GF-D8 (cell line): ENCODE measurements around the gene SFSWAP.

Experiments used
- DNase-seq: peaks from one replicate; lab custom pipeline; 2025; lab: John Stamatoyannopoulos, UW

SFSWAP gene

GRCh38 chr12:131817241-131817640 lies 106.4 kb downstream of the SFSWAP start:
- DNase-seq: no peak

GRCh38 chr12:131818821-131819585 lies 108.1 kb downstream of the SFSWAP start:
- peak; percentile 34 for DNase-seq

- DNase-seq: no peak
These were observed 113.6 kb downstream of the SFSWAP start for GRCh38 chr12:131824450-131824849.

- no peak for DNase-seq
These were observed 114.4 kb downstream of the SFSWAP start for GRCh38 chr12:131825146-131825892.

- no peak for DNase-seq
These were observed 115.4 kb downstream of the SFSWAP start for GRCh38 chr12:131826097-131826928.

GRCh38 chr12:131827961-131828534 lies 117.2 kb downstream of the SFSWAP start, which contains the start of gene MMP17:
Gene MMP17 (plus strand): TSS chr12:131828393. CDS start chr12:131828495, 102 bp downstream.
- DNase-seq: no peak

GRCh38 chr12:131828671-131829355 lies 117.9 kb downstream of the SFSWAP start:
- no peak for DNase-seq

GRCh38 chr12:131829356-131829747 lies 118.5 kb downstream of the SFSWAP start:
- no peak for DNase-seq

GRCh38 chr12:131829791-131830334 lies 119.0 kb downstream of the SFSWAP start:
- no peak for DNase-seq

GRCh38 chr12:131830335-131830913 lies 119.5 kb downstream of the SFSWAP start:
- peak; percentile 9 for DNase-seq

- DNase-seq: no peak
These were observed 120.2 kb downstream of the SFSWAP start for GRCh38 chr12:131830914-131831571.

- no peak for DNase-seq
These were observed 120.7 kb downstream of the SFSWAP start for GRCh38 chr12:131831635-131832041.

GRCh38 chr12:131832321-131833231 lies 121.7 kb downstream of the SFSWAP start:
- DNase-seq: no peak

- no peak for DNase-seq
These were observed 122.5 kb downstream of the SFSWAP start for GRCh38 chr12:131833288-131833895.

GRCh38 chr12:131833896-131834641 lies 123.2 kb downstream of the SFSWAP start:
- no peak for DNase-seq

- DNase-seq: no peak
These were observed 124.1 kb downstream of the SFSWAP start for GRCh38 chr12:131834798-131835615.

GRCh38 chr12:131835616-131836171 lies 124.8 kb downstream of the SFSWAP start:
- no peak for DNase-seq
